GM12878 (cell line): ENCODE data around the gene SESN1.

Experiments used
- ASH2L ChIP-seq: fragments of 300-600, 200-600 bp; sonication (generic); IDR thresholded peaks from 2 replicates; pipeline ENCODE4 v1.6.1; 2017; ENCODE audit warnings: low read depth, mild to moderate bottlenecking, borderline replicate concordance
- BACH1 ChIP-seq: fragments of 450-650 bp; IDR thresholded peaks from 2 replicates; pipeline ENCODE4 v1.6.1; 2017; ENCODE audit warnings: mild to moderate bottlenecking, borderline replicate concordance
- BHLHE40 ChIP-seq, 2 experiments: fragments of 450-650 bp in 1 of 2; IDR thresholded peaks; 2 replicates each; pipeline ENCODE4 v1.6.1; 2011 to 2017; ENCODE audit warnings: low read depth in 2 of 2, borderline replicate concordance in 1 of 2, improper control_type of control experiment in 1 of 2, low read length in 1 of 2, mild to moderate bottlenecking in 1 of 2
- CREM ChIP-seq: IDR thresholded peaks from 2 replicates; pipeline ENCODE4 v1.6.1; 2014; ENCODE audit warnings: antibody characterized with exemption, low read depth
- FOXK2 ChIP-seq: fragments of 450-650 bp; IDR thresholded peaks from 2 replicates; pipeline ENCODE4 v1.6.1; 2017; ENCODE audit warnings: mild to moderate bottlenecking, moderate library complexity
- NFIC ChIP-seq: IDR thresholded peaks from 2 replicates; pipeline ENCODE4 v1.6.1; 2012; ENCODE audit warnings: low read depth, mild to moderate bottlenecking, inconsistent platforms, low read length, moderate library complexity
- NR2C1 ChIP-seq: fragments of 450-650 bp; IDR thresholded peaks from 2 replicates; pipeline ENCODE4 v1.6.1; 2017; ENCODE audit warnings: antibody characterized with exemption, mild to moderate bottlenecking, moderate library complexity
- POLR2A ChIP-seq: IDR thresholded peaks from 2 replicates; pipeline ENCODE4 v1.6.1; 2011; ENCODE audit warnings: low read depth, mild to moderate bottlenecking, low read length
- SP1 ChIP-seq: IDR thresholded peaks from one replicate; pipeline ENCODE4 v1.6.1; 2011; ENCODE audit warnings: low read depth, low read length
- TF ChIP-seq, protein P1 (sequence below), 3 experiments: IDR thresholded peaks in 2 of 3; conservative IDR thresholded peaks in 1 of 3; 2 replicates each; pipeline ENCODE4 v1.5.1; 2011; ENCODE audit warnings: low read depth in 3 of 3, low read length in 3 of 3, mild to moderate bottlenecking in 3 of 3, control low read depth in 2 of 3, moderate library complexity in 2 of 3, inconsistent platforms in 1 of 3, mixed read lengths in 1 of 3; ENCODE audit not compliant: control insufficient read depth in 2 of 3, insufficient read depth in 1 of 3; ENCODE audit errors: extremely low read depth in 1 of 3
- TF ChIP-seq, protein P2 (sequence below): IDR thresholded peaks from 2 replicates; pipeline ENCODE4 v1.6.1; 2012; ENCODE audit warnings: low read depth, low read length, improper control_type of control experiment

DNA sequence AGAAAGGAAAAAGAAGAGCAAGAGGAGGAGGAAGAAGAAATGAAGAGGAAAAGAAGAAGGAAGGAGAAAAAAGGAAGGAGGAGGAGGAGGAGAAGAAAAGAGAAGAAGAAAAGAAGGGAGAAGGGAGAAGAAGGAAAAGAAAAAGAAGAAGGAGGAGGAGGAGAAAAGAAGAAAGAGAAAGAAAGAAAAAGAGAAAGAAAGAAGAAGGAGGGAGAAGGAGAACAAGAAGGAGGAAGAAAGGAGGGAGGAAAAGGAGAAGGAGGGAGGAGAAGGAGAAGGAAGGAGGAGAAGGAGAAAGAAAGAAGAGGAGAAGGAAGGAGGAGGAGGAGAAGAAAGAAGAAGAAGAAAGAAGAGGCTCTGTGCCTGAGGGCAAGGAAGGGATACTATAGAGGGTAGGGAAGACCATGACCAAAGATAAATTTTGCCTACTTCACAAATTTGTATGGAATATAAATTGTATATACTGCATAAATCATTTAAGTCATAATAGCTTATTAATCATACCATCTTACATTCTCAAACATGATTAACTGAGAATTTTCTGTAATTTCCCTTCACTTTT is 55.7 kb downstream of the SESN1 start:
- TF ChIP-seq SP1 (no peak), FOXK2 (no peak), BACH1 (no peak), NFIC (no peak), POLR2A (no peak), ASH2L (no peak), BHLHE40 (IDR thresholded peaks at IDR 0.05; ENCODE audit: borderline replicate concordance in 1 of 2, low read depth in 2 of 2, low read length in 1 of 2) (no peak), NR2C1 (no peak), CREM (no peak)
- TF ChIP-seq, protein P1, sequence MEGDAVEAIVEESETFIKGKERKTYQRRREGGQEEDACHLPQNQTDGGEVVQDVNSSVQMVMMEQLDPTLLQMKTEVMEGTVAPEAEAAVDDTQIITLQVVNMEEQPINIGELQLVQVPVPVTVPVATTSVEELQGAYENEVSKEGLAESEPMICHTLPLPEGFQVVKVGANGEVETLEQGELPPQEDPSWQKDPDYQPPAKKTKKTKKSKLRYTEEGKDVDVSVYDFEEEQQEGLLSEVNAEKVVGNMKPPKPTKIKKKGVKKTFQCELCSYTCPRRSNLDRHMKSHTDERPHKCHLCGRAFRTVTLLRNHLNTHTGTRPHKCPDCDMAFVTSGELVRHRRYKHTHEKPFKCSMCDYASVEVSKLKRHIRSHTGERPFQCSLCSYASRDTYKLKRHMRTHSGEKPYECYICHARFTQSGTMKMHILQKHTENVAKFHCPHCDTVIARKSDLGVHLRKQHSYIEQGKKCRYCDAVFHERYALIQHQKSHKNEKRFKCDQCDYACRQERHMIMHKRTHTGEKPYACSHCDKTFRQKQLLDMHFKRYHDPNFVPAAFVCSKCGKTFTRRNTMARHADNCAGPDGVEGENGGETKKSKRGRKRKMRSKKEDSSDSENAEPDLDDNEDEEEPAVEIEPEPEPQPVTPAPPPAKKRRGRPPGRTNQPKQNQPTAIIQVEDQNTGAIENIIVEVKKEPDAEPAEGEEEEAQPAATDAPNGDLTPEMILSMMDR (IDR thresholded peaks at IDR 0.05 in 2 of 3, conservative IDR thresholded peaks at IDR 0.05 in 1 of 3; ENCODE audit: control insufficient read depth in 2 of 3, extremely low read depth in 1 of 3, insufficient read depth in 1 of 3, low read depth in 3 of 3, low read length in 3 of 3) = no peak
- TF ChIP-seq, protein P2, sequence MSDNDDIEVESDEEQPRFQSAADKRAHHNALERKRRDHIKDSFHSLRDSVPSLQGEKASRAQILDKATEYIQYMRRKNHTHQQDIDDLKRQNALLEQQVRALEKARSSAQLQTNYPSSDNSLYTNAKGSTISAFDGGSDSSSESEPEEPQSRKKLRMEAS = no peak
